SK-N-SH (cell line): ENCODE results near the gene DCUN1D2. TPM values are rescaled to one million over a fixed set of nuclear protein-coding genes. Genes with fewer than 3 reads are reported as not detected.

Experiments used
- CTCF ChIA-PET: fragments of 300-600, 350-600 bp; formaldehyde crosslinking; extraction: SDS; loops from one replicate; lab custom pipeline; 2021; lab: Yijun Ruan, JAX
- POLR2A ChIA-PET: fragments of 350-600 bp; sonication (Branson Sonifier 250); formaldehyde crosslinking; extraction: SDS; loops from one replicate; lab custom pipeline; 2020; ENCODE audit warnings: antibody characterized with exemption, inconsistent platforms; lab: Yijun Ruan, JAX
- DNase-seq: peaks from one replicate; pipeline ENCODE4 v3.0.0; 2012
- H2AFZ ChIP-seq: fragments of 200-600 bp; sonication (generic); 2 replicates; pipeline ENCODE4 v1.8.1; 2016; ENCODE audit warnings: antibody characterized with exemption, mild to moderate bottlenecking, low read depth
- H3F3A ChIP-seq: fragments of 200-600 bp; sonication (generic); replicated peaks from 2 replicates; pipeline ENCODE3; 2016; ENCODE audit warnings: antibody characterized with exemption, mild to moderate bottlenecking; ENCODE audit not compliant: insufficient read depth
- H3K27ac ChIP-seq, 2 experiments: fragments of 200-500 bp in 1 of 2; fragments of 200-600 bp in 1 of 2; sonication (Bioruptor generic) in 1 of 2; sonication (generic), shearing (Covaris generic) in 1 of 2; 2 replicates each; pipeline versions ENCODE4 v1.5.1 to v1.6.1; 2014 to 2016; ENCODE audit warnings: low read depth in 2 of 2, inconsistent platforms in 1 of 2, low read length in 1 of 2, mild to moderate bottlenecking in 1 of 2, mixed read lengths in 1 of 2
- H3K27me3 ChIP-seq: fragments of 200-600 bp; sonication (generic), shearing (Covaris generic); 2 replicates; pipeline ENCODE4 v1.6.1; 2016; ENCODE audit warnings: mixed run types; ENCODE audit not compliant: insufficient read depth
- H3K36me3 ChIP-seq, 2 experiments: fragments of 200-500 bp in 1 of 2; fragments of 200-600 bp in 1 of 2; sonication (Bioruptor generic) in 1 of 2; sonication (generic) in 1 of 2; replicated peaks in 1 of 2; 2 replicates each; pipeline versions ENCODE3 to v1.5.1; 2014 to 2016; ENCODE audit warnings: low read length in 1 of 2, mild to moderate bottlenecking in 1 of 2; ENCODE audit not compliant: insufficient read depth in 2 of 2, control insufficient read depth in 1 of 2
- H3K4me1 ChIP-seq, 2 experiments: fragments of 200-500 bp in 1 of 2; fragments of 200-600 bp in 1 of 2; sonication (Bioruptor generic) in 1 of 2; sonication (generic), shearing (Covaris generic) in 1 of 2; 2 replicates each; pipeline versions ENCODE4 v1.5.1 to v1.6.1; 2014 to 2016; ENCODE audit warnings: low read depth in 1 of 2, low read length in 1 of 2, mixed run types in 1 of 2; ENCODE audit not compliant: insufficient read depth in 2 of 2, control insufficient read depth in 1 of 2
- H3K4me2 ChIP-seq: fragments of 200-600 bp; sonication (generic), shearing (Covaris generic); 2 replicates; pipeline ENCODE4 v1.6.1; 2017; ENCODE audit warnings: mixed run types
- H3K4me3 ChIP-seq, 2 experiments: fragments of 200-500 bp in 1 of 2; fragments of 200-600 bp in 1 of 2; sonication (Bioruptor generic) in 1 of 2; sonication (generic), shearing (Covaris generic) in 1 of 2; 2 replicates each; pipeline versions ENCODE4 v1.5.1 to v1.8.1; 2014 to 2016; ENCODE audit warnings: low read depth in 2 of 2, inconsistent platforms in 1 of 2, low read length in 1 of 2, mild to moderate bottlenecking in 1 of 2, mixed read lengths in 1 of 2, moderate library complexity in 1 of 2
- H3K79me2 ChIP-seq: fragments of 200-600 bp; sonication (generic); 2 replicates; pipeline ENCODE4 v1.8.1; 2017; ENCODE audit warnings: mild to moderate bottlenecking; ENCODE audit not compliant: insufficient read depth
- H3K9ac ChIP-seq: fragments of 200-600 bp; sonication (generic); 2 replicates; pipeline ENCODE4 v1.6.1; 2017; ENCODE audit warnings: mixed run types
- H3K9me2 ChIP-seq: fragments of 200-600 bp; sonication (generic); 2 replicates; pipeline ENCODE4 v1.6.1; 2017; ENCODE audit warnings: mixed run types
- H3K9me3 ChIP-seq: fragments of 200-600 bp; sonication (generic); 2 replicates; pipeline ENCODE4 v1.6.1; 2017; ENCODE audit warnings: mixed run types, mild to moderate bottlenecking, moderate library complexity
- H4K20me1 ChIP-seq: fragments of 200-600 bp; sonication (generic); 2 replicates; pipeline ENCODE4 v1.6.1; 2017; ENCODE audit warnings: mild to moderate bottlenecking, mixed run types; ENCODE audit not compliant: insufficient read depth
- CTCF ChIP-seq: fragments of 200-600 bp; sonication (generic); IDR thresholded peaks from 2 replicates; pipeline ENCODE4 v1.6.1; 2017; ENCODE audit warnings: antibody characterized with exemption, mild to moderate bottlenecking, moderate library complexity
- EZH2phosphoT487 ChIP-seq: fragments of 200-600 bp; sonication (generic); IDR thresholded peaks from 2 replicates; pipeline ENCODE4 v1.6.1; 2017; ENCODE audit warnings: low read depth, mixed run types, mild to moderate bottlenecking, antibody characterized with exemption, moderate library complexity, borderline replicate concordance
- IRF3 ChIP-seq: fragments of 150-350 bp; IDR thresholded peaks from 2 replicates; pipeline ENCODE4 v1.6.1; 2016; ENCODE audit warnings: mild to moderate bottlenecking, low read depth, low read length
- NRF1 ChIP-seq: IDR thresholded peaks from 2 replicates; pipeline ENCODE4 v1.6.1; 2012; ENCODE audit warnings: low read depth, mild to moderate bottlenecking, low read length
- RAD21 ChIP-seq: IDR thresholded peaks from 2 replicates; pipeline ENCODE4 v1.6.1; 2012; ENCODE audit warnings: mild to moderate bottlenecking, low read length
- REST ChIP-seq: IDR thresholded peaks from 2 replicates; pipeline ENCODE4 v1.6.1; 2012; ENCODE audit warnings: mild to moderate bottlenecking, low read depth, low read length, moderate library complexity
- RFX5 ChIP-seq: IDR thresholded peaks from 2 replicates; pipeline ENCODE4 v1.6.1; 2012; ENCODE audit warnings: mild to moderate bottlenecking, improper control_type of control experiment, low read length
- SIN3A ChIP-seq: IDR thresholded peaks from 2 replicates; pipeline ENCODE4 v1.6.1; 2012; ENCODE audit warnings: low read depth, mild to moderate bottlenecking, low read length, moderate library complexity, borderline replicate concordance
- SMC3 ChIP-seq: IDR thresholded peaks from 2 replicates; pipeline ENCODE4 v1.6.1; 2012; ENCODE audit warnings: low read depth, low read length, improper control_type of control experiment
- USF1 ChIP-seq: IDR thresholded peaks from 2 replicates; pipeline ENCODE4 v1.4.0; 2012; ENCODE audit warnings: low read depth, borderline replicate concordance
- YY1 ChIP-seq: IDR thresholded peaks from 2 replicates; pipeline ENCODE4 v1.4.0; 2012; ENCODE audit warnings: low read depth, mild to moderate bottlenecking
- WGBS: methylation state at CpG from one replicate; pipeline ENCODE4 v1.1.6; 2017; ENCODE audit warnings: low lambda C conversion rate; 5-methylcytosine and 5-hydroxymethylcytosine counted together
- polyA plus RNA-seq, 3 experiments: library from polyadenylated mRNA; depleted of rRNA; stranded (reverse); fragments of >200 nt; gene quantifications; 2 replicates each; pipeline ENCODE4 v1.2.3, GENCODE V29; 2012

DCUN1D2 gene
- polyA plus RNA-seq, 1 of the 3 experiments (the other 2 are of a cell fraction) = 11.0 TPM

GRCh38 chr13:113475280-113475679 is 15.2 kb downstream of the DCUN1D2 start:
- Histone ChIP-seq H3K79me2 (peaks cover 5% of the 10 kb centered on the region; the same call in 1 of the 2 replicates), H2AFZ (no peak overlapping the region), H3K4me3 (no peak overlapping the region), H3K27ac (no peak overlapping the region), H3K9me2 (no peaks in the 10 kb centered on the region), H3K4me2 (no peak overlapping the region), H3F3A (no peaks in the 10 kb centered on the region), H3K27me3 (no peaks in the 10 kb centered on the region), H3K9ac (no peak overlapping the region), H4K20me1 (0 out of 2 replicates have a peak, but pooled peaks cover 4% of the 10 kb centered on the region), H3K4me1 (no peaks in the 10 kb centered on the region; a peak in 1 of 4 replicates), H3K36me3 (peaks cover 47 to 64% of the 10 kb centered on the region in 2 experiments), H3K9me3 (no peaks in the 10 kb centered on the region; the same call in 1 of the 2 replicates)
- no peak for TF ChIP-seq EZH2phosphoT487
- no peak for TF ChIP-seq USF1
- TF ChIP-seq IRF3 = no peak
- TF ChIP-seq YY1 = no peak
- no peak for TF ChIP-seq SMC3
- TF ChIP-seq NRF1 = no peak
- no peak for TF ChIP-seq SIN3A
- no peak for TF ChIP-seq RFX5
- TF ChIP-seq RAD21 = no peak
- no peak for TF ChIP-seq CTCF
- no peak for TF ChIP-seq REST
- ChIA-PET POLR2A (no interaction called here), CTCF (interaction anchor here (1.2 to 1.9 kb wide), 4 partner anchors 9 to 87 kb away, joined by 3 to 5 read pairs (median 4); no protein-coding TSS in a partner anchor)
- 89% methylated on average over 11 of the region's 11 CpGs for WGBS
- DNase-seq = no peak
